NCI-H2196 treated with DMSO at 0.1 percent for 48 hours (cell line): ENCODE results near the gene SPEN.
A peak's percentile ranks its signal among the peaks of the same experiment; 100 is the strongest.
"Not testable (repeated sequence)": the region's sequence is repeated elsewhere in the genome, so short reads cannot be mapped to it uniquely, and the experiment has no call there.

Source experiments
- DNase-seq: peaks from one replicate; lab custom pipeline; 2025; ENCODE audit not compliant: unreplicated experiment; lab: John Stamatoyannopoulos, UW

SPEN gene, protein sequence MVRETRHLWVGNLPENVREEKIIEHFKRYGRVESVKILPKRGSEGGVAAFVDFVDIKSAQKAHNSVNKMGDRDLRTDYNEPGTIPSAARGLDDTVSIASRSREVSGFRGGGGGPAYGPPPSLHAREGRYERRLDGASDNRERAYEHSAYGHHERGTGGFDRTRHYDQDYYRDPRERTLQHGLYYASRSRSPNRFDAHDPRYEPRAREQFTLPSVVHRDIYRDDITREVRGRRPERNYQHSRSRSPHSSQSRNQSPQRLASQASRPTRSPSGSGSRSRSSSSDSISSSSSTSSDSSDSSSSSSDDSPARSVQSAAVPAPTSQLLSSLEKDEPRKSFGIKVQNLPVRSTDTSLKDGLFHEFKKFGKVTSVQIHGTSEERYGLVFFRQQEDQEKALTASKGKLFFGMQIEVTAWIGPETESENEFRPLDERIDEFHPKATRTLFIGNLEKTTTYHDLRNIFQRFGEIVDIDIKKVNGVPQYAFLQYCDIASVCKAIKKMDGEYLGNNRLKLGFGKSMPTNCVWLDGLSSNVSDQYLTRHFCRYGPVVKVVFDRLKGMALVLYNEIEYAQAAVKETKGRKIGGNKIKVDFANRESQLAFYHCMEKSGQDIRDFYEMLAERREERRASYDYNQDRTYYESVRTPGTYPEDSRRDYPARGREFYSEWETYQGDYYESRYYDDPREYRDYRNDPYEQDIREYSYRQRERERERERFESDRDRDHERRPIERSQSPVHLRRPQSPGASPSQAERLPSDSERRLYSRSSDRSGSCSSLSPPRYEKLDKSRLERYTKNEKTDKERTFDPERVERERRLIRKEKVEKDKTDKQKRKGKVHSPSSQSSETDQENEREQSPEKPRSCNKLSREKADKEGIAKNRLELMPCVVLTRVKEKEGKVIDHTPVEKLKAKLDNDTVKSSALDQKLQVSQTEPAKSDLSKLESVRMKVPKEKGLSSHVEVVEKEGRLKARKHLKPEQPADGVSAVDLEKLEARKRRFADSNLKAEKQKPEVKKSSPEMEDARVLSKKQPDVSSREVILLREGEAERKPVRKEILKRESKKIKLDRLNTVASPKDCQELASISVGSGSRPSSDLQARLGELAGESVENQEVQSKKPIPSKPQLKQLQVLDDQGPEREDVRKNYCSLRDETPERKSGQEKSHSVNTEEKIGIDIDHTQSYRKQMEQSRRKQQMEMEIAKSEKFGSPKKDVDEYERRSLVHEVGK (N-terminal part only)

DNA sequence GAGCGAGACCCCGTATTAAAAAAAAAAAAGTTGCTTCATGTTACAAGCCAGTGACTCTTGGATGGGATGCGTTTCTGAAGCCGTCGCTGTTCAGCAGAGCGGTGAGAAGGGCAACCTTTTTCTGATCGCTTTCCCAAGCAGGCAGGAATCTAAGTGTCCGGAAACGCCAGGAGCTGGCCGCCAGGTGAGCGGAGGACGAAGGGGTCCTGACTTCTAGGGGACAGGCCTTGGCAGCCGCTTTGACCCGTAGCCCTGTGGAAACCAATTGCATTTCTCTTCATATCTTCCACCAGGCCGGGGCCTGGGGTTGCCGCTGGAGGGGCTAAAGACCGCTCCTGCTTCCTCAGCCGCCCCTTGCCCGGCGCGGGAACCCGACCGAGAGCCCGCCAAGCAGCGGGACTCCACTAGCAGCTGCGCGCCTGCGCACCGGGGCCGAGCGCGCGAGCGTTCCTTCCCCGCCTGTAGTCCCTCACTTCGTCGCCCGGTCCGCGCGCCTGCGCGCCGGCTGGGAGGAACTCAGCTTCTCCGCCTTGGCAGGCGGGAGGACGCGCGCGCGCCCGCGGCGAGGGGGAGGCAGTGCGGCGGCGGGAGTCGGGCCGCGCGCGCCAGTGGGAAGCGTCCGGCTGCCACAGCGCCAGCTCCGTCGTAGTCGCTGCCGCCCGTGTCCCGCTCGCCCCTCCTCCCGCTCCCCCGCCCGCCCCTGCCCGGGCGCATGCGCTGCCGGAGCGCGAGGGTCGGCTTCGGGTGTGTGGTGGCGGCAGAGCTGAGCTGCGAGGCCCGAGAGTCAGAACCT is at the start of gene SPEN:
Gene SPEN, plus strand, starts transcription at position 608 of the 793 bp plus-strand sequence. CDS start 361 bp downstream, outside the sequence.
- DNase-seq, result peak; percentile 92

DNA sequence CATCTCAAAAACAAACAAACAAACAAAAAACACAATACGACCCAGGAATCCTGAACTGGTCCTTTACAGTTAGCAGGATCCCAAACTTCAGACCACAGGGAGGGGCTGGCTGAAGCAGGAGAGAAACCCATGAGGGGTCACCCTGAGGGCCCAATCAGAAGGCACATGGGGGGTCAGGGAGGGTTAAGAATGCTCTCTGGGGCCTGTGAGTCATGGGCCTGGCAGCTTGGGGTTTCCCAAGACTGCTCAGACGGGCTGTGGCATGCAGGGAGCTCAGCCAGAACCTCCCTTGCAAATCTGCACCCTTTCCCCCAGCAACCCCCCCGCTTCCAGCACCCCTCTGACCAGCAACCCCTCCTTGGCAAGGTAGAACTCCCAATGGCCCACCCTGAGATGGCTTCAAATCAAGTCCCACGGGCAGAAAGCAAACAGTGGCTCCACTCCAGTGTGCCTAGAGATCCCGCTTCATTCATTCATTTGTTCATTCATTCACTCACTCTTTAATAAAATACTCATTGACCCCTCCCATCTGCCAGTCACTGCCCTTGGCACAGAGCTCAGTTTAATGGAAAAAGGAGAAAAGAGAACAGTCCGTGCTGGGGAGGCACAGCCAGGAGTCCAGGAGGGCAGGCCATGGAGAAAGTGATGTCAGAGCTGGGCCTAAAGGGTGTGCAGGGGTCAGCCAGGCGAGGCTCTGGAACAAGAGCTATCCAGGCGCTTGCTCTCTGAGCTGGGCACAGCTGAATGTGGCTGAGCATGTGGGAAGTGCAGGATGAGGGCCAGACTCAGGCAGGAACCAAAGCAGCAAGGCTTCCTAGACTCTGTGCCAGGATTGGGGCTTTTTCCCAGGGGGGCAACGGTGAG is 48.3 kb upstream of the SPEN start:
- DNase-seq, result no peak

DNA sequence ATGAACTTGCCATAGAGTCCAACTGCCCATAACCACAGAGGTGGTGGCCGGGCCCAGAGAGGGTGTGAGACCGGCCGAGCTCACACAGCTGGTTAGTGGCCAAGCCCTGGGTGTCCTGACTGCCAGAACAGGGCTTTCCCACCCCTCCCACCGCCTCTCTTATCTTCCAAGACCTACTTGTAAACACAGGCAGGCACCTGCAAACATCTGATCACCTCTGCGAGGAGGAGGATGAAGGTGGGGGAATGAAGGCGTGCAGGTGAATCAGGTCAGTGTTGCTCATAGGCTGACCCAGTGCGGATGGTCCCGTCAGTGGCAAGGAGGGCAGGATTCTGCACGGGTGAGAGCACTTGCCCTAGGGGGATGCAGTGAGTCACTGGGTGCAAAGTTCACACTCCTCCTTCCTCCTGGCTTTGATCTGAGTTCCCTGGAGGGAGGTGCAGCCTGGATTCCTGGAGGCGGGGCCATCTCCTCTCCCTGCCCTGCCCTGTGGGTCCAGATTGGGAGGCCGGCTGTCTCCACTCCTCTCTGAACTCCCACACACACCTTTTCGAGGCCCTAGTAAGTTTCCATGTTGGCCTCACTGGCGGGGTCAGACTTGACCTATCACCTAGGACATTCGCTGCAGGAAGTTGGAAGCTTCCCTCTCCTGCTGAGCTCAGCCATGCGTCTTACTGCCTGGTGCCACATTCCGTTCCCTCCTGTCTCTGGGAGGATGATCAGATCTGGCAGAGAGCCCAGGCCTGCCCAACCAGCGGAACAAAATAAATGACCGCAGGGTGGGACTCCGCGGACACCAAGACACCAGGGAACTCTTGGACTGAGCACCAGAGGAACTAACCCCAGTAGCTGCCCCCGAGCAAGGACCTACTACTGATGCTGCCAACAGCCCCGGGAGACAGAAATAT is 47.3 kb upstream of the SPEN start:
- peak; percentile 58 for DNase-seq

DNA sequence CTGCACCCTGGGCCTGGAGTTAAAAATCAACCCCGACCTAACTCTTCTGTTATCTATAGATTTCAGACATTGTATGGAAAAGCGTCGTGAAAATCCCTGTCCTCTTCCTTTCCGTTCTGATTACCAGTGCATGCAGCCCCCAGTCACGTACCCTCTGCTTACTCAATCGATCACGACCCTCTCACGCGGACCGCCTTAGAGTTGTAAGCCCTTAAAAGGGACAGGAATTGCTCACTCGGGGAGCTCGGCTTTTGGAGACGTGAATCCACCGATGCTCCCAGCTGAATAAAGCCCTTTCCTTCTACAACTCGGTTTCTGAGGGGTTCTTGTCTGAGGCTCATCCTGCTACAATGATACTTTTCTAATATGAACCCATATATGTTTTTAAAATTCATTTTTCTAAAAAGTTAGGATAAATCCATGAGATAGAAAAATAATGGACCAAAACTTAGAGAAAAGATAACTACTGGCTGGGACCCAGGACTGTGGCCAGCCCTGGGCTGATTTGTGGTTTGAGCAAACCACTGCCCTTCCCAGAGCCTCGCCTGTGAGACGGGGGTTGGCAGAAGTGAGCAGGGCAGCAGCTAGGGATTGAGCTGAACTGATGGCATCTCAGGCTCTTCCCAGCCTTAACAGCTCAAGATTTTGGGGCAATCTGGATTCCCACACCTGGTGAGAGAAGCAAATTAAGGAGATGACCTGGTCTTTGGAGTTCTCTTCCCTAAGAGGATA is 45.1 kb upstream of the SPEN start:
- DNase-seq, result no peak

DNA sequence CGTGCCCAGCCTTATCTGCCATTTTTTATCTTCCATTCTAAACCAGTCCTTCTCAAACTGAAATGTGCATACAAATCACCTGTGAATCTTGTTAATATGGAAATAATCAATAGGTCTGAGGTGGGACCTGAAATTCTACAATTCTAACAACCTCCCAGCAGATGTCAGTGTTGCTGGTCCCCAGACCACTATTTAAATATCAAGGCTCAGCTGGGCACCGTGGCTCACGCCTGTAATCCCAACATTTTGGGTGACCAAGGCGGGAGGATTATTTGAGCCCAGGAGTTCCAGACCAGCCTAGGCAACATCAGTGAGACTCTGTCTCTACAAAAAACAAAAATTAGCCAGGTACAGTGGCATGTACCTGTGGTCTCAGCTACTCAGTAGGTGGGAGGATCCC is 44.1 kb upstream of the SPEN start:
- DNase-seq, result no peak

DNA sequence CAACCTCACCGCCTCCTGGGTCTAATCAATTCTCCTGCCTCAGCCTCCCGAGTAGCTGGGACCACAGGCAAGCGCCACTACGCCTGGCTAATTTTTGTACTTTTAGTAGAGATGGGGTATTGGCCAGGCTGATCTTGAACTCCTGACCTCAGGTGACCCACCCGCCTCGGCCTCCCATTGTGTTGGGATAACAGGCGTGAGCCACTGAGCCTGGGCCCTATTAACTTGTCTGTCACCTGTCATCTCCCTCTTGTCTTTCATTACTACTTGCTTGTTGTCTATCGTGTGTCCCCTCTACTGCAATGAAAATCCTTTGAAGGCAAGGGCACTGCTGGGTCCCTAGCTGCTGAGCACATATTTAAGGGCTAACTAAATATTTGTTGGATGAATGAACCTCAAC is 43.4 kb upstream of the SPEN start:
- no peak for DNase-seq

DNA sequence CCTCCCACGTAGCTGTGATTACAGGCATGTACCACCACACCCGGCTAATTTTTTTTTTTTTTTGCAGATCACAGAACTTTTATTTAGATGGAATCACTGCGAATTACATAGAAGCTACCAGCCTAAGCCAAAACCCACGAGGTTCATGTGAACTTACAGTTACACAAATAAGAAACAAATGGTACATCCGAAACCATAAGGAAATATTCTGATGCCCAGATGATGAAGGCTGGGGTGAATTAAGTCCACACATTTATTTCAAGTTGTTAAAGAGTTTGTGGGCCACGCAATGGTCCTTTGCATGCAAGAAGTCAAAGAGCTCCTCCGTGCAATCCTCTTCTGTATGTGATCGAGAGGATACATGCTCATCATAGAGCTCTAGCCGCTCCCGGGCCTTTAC is 40.4 kb upstream of the SPEN start:
- no peak for DNase-seq

DNA sequence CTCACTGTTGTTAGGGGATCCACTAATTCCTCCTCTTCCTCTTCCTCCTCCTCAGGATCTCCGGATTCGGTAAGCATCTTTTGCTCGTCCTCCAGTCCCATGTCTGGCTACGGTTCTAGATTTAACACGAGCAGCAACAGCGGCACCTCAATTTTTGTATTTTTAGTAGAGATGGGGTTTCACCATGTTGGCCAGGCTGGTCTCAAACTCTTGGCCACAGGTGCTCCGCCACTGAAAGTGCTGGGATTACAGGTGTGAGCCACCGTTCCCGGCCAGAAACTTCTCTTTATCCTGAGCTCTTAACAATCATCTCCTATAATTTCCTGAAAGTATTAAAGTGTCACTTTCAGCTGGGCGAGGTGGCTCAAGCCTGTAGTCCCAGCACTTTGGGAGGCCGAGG is 40.0 kb upstream of the SPEN start, which contains the start of gene UQCRHL:
Gene UQCRHL, minus strand, starts transcription at position 101 of the 400 bp plus-strand sequence. Its CDS starts 0 bp downstream, at position 101.
- not testable (repeated sequence) for DNase-seq

DNA sequence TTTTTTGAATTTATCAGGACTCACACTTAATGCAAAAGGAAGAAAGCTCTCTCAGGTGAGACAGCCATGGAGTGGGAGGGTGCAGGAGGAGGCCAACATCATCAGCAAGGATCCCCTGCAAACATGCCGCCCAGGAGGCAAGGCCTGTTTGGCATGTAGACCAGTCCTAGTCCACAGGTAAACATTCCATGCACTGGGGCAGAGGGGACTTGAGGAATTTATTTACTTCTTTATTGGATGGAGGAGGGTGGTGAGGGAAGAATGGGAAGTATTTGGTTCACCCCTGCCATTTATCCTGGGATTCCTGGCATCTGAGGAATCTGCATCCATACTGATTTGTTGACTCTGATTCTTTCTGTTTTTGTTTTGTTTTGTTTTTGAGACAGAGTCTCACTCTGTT is 38.6 kb upstream of the SPEN start:
- DNase-seq, result no peak

DNA sequence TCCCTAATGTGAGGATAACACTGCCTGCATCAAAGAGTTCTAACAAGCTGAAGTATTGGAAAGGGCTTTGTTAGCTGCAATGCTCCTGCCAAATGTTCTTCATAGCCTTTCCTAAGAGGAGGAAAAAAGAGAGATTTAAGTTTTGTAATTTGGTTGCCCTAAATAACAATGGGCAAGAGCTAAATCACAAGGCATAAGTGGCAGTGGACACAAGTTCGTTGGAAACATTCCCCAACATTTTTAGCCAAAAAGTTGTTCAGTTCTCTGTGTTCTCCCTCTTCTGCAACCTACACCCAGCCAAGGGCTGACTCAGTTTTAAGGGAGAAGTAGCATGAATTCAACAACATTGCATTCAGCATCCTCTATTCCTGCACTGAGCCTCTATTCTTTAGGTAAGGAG is 37.4 kb upstream of the SPEN start:
- no peak for DNase-seq

DNA sequence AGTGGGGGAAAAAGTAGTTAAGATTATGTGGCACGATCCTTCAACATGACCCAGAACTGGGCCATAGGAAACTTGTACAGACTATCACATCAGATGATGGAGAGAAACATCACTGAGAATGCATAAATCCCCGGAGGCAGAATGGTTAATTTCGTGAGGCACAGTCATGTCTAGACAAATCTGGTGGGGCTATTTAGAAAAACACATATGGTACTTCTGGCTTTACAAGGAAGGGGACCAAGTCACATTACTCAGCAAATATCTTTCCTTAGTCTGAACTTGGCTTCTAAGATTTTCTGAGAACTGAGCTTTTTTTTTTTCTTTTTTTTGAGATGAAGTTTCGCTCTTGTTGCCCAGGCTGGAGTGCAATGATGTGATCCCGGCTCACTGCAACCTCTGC is 30.8 kb upstream of the SPEN start:
- DNase-seq, result no peak

DNA sequence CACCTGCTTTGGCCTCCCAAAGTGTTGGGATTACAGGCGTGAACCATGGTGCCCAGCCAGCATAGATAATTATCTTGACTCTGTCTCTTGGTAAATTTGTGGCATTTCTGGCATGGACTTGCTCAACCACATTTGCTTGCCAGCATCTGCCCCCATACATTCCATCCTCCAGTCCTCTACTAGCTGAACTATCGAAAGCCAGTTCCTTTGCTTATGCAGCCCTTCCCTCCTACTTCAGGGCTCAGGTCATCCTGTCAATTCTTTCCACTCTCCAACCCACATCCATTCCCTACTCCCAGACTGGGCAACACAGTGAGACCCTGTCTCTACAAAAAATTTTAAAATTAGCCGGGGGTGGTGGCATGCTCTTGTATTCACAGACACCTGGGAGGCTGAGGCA is 27.0 kb upstream of the SPEN start:
- DNase-seq, result no peak

DNA sequence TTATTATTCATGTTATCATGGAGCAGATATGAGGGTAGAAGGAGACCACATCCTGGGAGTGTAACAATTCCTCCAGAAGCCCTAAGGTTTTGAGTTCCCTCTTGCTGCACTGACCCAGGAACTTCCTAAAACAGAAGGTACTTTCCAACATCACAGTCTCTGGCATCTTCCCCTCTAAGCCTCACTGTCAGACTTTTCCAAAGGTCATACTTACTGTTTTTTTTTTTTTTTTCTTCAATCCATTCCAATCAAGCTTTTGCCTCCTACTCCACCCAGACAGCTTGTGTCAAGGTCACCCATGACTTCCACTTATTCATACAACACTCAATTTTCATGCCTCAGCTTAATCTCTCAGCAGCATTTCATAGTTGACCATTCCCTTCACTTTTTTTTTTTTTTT is 21.7 kb upstream of the SPEN start:
- no peak for DNase-seq

DNA sequence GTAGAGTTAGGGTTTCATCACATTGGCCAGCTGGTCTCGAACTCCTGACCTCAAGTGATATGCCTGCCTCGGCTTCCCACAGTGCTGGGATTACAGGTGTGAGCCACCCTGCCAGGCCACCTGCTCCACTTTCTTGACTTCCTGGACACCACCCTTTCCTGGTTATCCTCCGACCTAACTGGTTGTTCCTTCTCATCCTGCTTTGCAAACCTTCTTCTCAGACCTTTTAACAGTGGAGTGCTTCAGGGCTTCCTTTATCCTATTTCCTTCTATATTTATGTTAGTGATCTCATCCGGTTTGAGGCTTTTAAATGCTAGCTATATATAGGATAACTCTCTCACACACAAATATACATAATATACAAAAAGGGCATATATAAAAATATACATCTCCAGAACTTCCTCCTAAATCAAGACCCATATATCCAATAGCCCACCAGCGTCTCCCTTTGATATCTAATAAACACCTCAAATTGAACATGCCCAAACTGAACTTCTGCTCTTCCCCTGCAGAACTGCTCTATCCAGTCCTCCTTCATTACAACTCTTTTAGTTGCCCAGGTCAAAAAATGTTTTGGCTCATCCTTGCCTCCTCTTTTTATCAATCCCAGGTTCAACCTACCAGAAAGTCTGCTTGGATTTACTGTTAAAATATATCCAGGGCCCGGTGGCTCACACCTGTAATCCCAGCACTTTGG is 20.5 kb upstream of the SPEN start:
- DNase-seq, result no peak

DNA sequence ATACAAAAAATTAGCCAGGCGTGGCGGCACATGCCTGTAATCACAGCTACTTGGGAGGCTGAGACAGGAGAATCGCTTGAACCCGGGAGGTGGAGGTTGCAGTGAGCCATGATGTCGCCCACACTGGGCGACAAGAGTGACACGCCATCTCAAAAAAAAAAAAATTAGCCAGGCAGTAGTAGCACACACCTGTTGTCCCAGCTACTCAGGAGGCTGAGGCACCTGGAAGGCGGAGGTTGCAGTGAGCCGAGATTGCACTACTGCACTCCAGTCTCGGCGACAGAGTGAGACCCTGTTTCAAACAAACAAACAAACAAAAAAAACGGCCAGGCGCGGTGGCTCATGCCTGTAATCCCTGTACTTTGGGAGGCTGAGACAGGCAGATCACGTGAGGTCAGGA is 19.9 kb upstream of the SPEN start:
- not testable (repeated sequence) for DNase-seq

DNA sequence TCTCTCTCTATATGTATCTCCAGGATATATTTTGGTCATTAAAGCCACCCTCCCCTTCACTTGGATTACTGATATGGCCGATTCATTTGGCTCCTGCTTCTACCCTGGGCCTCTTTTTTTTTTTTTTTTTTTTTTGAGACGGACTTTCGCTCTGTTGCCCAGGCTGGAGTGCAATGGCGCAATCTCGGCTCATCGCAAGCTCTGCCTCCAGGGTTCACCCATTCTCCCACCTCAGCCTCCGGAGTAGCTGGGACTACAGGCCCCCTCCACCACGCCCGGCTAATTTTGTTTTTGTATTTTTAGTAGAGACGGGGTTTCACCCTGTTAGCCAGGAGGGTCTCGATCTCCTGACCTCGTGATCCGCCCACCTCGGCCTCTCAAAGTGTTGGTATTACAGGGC is 18.6 kb upstream of the SPEN start:
- DNase-seq, result not testable (repeated sequence)

DNA sequence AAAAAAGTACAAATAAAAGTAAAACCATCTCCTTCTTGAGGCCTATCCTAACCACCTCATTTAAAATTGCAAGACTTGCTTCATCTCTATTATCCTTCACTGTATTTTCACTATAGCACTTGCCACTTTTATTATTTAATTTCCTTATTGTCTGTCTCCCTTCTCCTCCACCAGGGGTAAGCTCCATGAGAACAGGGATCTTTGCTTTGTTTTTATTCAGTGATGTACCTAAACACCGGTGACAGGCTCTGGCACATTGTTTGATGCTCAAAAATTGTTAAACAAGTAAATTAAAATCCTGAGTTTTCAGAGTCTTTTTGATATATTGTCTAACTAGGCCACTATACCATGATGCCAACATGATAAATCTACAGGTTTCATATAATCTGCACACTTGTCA is 17.2 kb upstream of the SPEN start:
- no peak for DNase-seq
